ENCODE results near the gene EZR. TPM values are rescaled to one million over a fixed set of nuclear protein-coding genes. Genes with fewer than 3 reads are reported as not detected.
"Not testable (repeated sequence)": the region's sequence is repeated elsewhere in the genome, so short reads cannot be mapped to it uniquely, and the experiment has no call there.

EZR gene
- total RNA-seq, 2 experiments from 2014 or later = 268 to 415 TPM

DNA sequence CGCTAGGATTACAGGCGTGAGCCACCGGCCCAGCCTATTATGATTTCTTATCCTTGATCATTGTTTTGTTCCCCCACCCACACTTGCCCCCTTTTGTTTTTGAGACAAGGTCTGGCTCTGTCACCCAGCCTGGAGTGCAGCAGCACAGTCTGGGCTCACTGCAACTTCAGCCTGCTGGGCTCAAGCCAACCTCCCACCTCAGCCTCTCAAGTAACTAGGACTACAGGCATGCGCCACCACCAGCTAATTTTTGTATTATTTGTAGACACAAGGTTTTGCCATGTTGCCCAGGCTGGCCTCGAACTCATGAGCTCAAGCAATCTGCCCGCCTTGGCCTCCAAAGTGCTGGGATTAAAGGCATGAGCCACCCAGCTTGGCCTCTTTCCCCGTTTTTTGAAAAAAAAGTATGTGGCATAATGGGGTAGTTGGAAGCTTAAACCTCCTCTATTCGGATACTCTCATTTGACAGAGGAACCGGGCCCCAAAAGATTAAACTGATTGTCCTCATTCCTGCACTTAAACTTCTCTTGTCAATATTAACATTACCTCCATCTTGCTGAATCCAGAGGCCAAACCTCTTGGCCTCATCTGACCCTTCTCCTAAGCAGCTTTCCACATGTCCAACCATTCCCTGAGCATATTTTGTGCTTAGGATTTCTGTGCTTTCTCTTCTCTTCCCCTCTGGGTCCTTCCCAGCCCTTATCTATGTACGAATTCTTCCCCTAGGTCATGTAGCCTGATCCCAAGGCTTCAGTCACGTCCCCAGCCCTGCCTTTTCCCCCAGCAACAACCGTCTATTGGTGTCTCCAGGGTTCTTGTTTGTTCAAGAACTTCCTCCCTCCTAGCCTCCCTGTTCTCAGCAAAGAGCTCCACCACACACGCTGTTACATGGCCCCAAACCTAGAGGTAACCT is 6.1 kb upstream of the EZR start:
- POLR2A ChIA-PET = interaction anchor here (0.7 to 1.8 kb wide), 6 partner anchors 12 to 44 kb away, joined by 3 to 9 read pairs (median 5); no protein-coding TSS in a partner anchor
- Histone ChIP-seq H3K27ac (ENCODE audit: low read depth, low read length, poor library complexity, severe bottlenecking) (no peak overlapping the region), H3K9me3 (ENCODE audit: low read length) (no peaks in the 10 kb centered on the region), H3K9me2 (ENCODE audit: insufficient read depth, low read length) (no peaks in the 10 kb centered on the region), H4K20me1 (ENCODE audit: insufficient read depth, low read length) (no peaks in the 10 kb centered on the region), H3K4me1 (ENCODE audit: insufficient read depth, low read length, poor library complexity, severe bottlenecking) (peaks cover 36% of the 10 kb centered on the region), H2AFZ (ENCODE audit: low read length) (no peak overlapping the region), H3K79me2 (ENCODE audit: insufficient read depth, low read depth, low read length) (no peaks in the 10 kb centered on the region), H3K4me2 (ENCODE audit: low read length) (no peak overlapping the region), H3K36me3 (ENCODE audit: insufficient read depth, low read length) (no peaks in the 10 kb centered on the region), H3K4me3 (ENCODE audit: low read depth, low read length, poor library complexity, severe bottlenecking) (no peak overlapping the region)
- no peak for DNase-seq (ENCODE audit: low spot score)
- no TSS peak for BruUV-seq (replicated peaks)
- TF ChIP-seq, protein P1, sequence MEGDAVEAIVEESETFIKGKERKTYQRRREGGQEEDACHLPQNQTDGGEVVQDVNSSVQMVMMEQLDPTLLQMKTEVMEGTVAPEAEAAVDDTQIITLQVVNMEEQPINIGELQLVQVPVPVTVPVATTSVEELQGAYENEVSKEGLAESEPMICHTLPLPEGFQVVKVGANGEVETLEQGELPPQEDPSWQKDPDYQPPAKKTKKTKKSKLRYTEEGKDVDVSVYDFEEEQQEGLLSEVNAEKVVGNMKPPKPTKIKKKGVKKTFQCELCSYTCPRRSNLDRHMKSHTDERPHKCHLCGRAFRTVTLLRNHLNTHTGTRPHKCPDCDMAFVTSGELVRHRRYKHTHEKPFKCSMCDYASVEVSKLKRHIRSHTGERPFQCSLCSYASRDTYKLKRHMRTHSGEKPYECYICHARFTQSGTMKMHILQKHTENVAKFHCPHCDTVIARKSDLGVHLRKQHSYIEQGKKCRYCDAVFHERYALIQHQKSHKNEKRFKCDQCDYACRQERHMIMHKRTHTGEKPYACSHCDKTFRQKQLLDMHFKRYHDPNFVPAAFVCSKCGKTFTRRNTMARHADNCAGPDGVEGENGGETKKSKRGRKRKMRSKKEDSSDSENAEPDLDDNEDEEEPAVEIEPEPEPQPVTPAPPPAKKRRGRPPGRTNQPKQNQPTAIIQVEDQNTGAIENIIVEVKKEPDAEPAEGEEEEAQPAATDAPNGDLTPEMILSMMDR (conservative IDR thresholded peaks at IDR 0.05; ENCODE audit: low read length) = no peak
- no peak for TF ChIP-seq EZH2phosphoT487 (IDR thresholded peaks at IDR 0.05; ENCODE audit: borderline replicate concordance, low read depth, low read length)
- intact Hi-C loops (cut with micrococcal nuclease; ENCODE audit: unreplicated experiment) = no loop called here
- CTCF ChIA-PET (ENCODE audit: unreplicated experiment) = interaction anchor here (1.0 kb wide), 1 partner anchor 14 kb away, joined by 3 read pairs; no protein-coding TSS in a partner anchor

DNA sequence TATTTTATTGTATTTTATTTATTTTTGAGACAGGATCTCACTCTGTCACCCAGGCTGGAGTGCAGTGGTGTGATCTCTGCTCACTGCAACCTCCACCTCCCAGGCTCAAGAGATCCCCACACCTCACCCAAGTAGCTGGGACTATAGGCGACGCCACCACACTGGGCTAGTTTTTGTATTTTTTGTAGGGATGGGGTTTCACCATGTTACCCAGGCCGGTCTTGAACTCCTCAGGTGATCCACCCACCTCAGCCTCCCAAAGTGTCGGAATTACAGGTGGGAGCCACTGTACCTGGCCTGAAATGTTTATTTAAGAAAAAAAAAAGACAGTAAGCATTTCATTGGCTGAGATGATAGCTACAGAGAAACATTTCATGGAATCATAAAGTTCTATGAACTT is 4.4 kb upstream of the EZR start:
- H2AFZ ChIP-seq (ENCODE audit: low read length); H3K36me3 ChIP-seq (ENCODE audit: insufficient read depth, low read length); CTCF ChIA-PET (ENCODE audit: unreplicated experiment); H3K27ac ChIP-seq (ENCODE audit: low read depth, low read length, poor library complexity, severe bottlenecking); DNase-seq (ENCODE audit: low spot score); H3K79me2 ChIP-seq (ENCODE audit: insufficient read depth, low read depth, low read length); H3K9me3 ChIP-seq (ENCODE audit: low read length); intact Hi-C loops (cut with micrococcal nuclease; ENCODE audit: unreplicated experiment); H3K4me3 ChIP-seq (ENCODE audit: low read depth, low read length, poor library complexity, severe bottlenecking); H3K9me2 ChIP-seq (ENCODE audit: insufficient read depth, low read length); BruUV-seq (replicated peaks); H3K4me2 ChIP-seq (ENCODE audit: low read length); H4K20me1 ChIP-seq (ENCODE audit: insufficient read depth, low read length): not testable (repeated sequence)
- H3K4me1 ChIP-seq (ENCODE audit: insufficient read depth, low read length, poor library complexity, severe bottlenecking) = peaks cover 47% of the 10 kb centered on the region
- POLR2A ChIA-PET = interaction anchor here (1.0 to 1.3 kb wide), 2 partner anchors 15 to 42 kb away, joined by 3 to 4 read pairs; no protein-coding TSS in a partner anchor

DNA sequence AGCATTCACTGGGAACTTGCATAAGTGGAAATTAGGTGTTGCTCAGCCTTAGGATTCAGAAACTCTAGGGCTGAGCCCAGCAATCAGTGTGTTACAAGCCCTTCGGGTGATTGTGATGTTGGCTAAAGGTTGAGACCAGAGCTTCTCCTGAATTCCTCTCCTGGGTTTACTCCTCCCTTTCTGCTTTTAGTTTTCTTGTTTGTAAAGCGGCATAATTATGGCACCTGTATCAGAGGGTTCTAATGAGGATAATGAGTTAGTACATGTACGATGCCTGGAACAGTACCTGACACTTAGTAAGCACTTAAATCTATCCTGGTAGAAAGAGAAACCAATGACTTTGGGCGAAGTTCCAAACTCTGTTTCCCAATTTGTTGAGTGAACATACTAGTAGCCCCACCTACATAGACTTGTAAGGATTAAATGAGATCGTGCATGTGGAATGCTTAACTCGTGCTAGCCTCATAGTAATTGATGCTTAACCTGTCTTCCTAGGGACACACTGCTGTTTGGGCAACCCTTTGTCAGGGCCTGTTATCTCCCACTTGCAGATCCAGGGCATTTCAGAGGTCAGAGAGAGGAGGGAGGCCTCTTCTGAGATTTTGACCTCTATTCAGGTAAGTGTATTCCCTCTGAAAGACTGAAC is 932 bp upstream of the EZR start:
- H3K79me2 ChIP-seq (ENCODE audit: insufficient read depth, low read depth, low read length) = peaks cover 35% of the 10 kb centered on the region
- intact Hi-C loops (cut with micrococcal nuclease; ENCODE audit: unreplicated experiment) = loop anchor here (1.0 to 5.0 kb wide), 5 partner anchors 50 to 307 kb away; no protein-coding TSS in a partner anchor
- H3K9me2 ChIP-seq (ENCODE audit: insufficient read depth, low read length) = no peaks in the 10 kb centered on the region
- no TSS peak for BruUV-seq (replicated peaks)
- peak overlapping the region; percentile 87 for H3K4me3 ChIP-seq (ENCODE audit: low read depth, low read length, poor library complexity, severe bottlenecking)
- TF ChIP-seq, protein P1 (conservative IDR thresholded peaks at IDR 0.05; ENCODE audit: low read length) = no peak
- no peak for TF ChIP-seq EZH2phosphoT487 (IDR thresholded peaks at IDR 0.05; ENCODE audit: borderline replicate concordance, low read depth, low read length)
- H3K4me2 ChIP-seq (ENCODE audit: low read length) = peak overlapping the region; percentile 77
- peak overlapping the region; percentile 100 for H3K27ac ChIP-seq (ENCODE audit: low read depth, low read length, poor library complexity, severe bottlenecking)
- H4K20me1 ChIP-seq (ENCODE audit: insufficient read depth, low read length) = peaks cover 20% of the 10 kb centered on the region
- CTCF ChIA-PET (ENCODE audit: unreplicated experiment) = interaction anchor here (1.0 kb wide), 1 partner anchor 35 kb away, joined by 3 read pairs; no protein-coding TSS in a partner anchor
- H3K36me3 ChIP-seq (ENCODE audit: insufficient read depth, low read length) = peaks cover 30% of the 10 kb centered on the region
- DNase-seq (ENCODE audit: low spot score) = no peak
- H3K9me3 ChIP-seq (ENCODE audit: low read length) = no peaks in the 10 kb centered on the region; the same call in 1 of the 2 replicates
- H3K4me1 ChIP-seq (ENCODE audit: insufficient read depth, low read length, poor library complexity, severe bottlenecking) = peaks cover 30% of the 10 kb centered on the region
- POLR2A ChIA-PET = interaction anchor here (0.8 to 2.0 kb wide), 11 partner anchors 11 to 50 kb away, joined by 3 to 10 read pairs (median 4); no protein-coding TSS in a partner anchor
- peak overlapping the region; percentile 94; the same call in 1 of the 2 replicates for H2AFZ ChIP-seq (ENCODE audit: low read length)

All from OCI-LY7 (cell line).